Lower leg skin (tissue), 3 donors: ENCODE data around the gene SCYL1.

ENCODE experiments used
- POLR2A ChIP-seq, 2 donors: fragments of 450-650 bp; IDR thresholded peaks; one replicate each; pipeline ENCODE4 v1.6.1; 2016 to 2017; ENCODE audit warnings: antibody characterized with exemption in 2 of 2, mild to moderate bottlenecking in 1 of 2, moderate library complexity in 1 of 2
- TF ChIP-seq, protein P1 (sequence below), 3 donors: fragments of 450-650 bp; IDR thresholded peaks; one replicate each; pipeline ENCODE4 v1.5.1; 2016; ENCODE audit warnings: antibody characterized with exemption in 3 of 3, mild to moderate bottlenecking in 3 of 3, moderate library complexity in 2 of 3

DNA sequence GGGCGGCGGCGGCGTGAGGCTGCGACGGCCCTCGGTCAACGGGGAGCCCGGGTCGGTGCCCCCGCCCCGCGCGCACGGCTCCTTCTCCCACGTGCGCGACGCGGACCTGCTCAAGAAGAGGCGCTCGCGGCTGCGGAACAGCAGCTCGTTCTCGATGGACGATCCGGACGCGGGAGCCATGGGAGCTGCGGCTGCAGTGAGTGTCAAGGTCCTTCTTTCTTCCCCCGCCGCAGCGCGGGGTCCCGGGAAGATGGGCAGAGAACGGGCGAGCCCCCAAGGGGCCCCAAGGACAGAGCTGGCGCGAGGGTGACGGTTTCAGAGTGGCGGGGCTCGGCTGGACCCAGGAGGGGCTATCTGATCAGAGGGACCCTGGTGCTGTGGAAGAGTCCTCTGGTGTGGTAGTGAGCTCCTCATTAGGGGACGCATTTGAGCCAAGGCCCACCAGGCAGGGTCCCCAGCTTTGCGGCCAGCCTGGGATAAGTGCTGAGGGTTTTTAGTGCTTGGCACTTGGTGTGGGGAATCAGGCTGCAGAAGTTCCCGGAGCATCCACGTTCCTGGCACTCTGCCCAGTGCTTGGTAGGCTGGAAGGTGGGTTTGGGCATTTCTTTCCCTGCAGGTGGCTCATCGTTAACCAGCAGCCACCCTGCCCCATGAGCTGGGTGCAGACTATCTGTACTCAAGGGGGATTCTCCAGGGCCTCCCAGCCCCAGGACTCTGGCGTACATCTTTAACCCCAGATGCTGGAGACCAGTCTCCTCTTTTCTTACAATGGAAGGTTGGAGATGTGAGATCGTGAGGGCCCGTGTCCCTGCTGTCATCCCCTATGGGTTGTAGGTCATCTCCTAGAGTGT, 60.7 kb downstream of the SCYL1 start:
- TF ChIP-seq POLR2A (IDR thresholded peaks at IDR 0.05) = no peak
- TF ChIP-seq, protein P1, sequence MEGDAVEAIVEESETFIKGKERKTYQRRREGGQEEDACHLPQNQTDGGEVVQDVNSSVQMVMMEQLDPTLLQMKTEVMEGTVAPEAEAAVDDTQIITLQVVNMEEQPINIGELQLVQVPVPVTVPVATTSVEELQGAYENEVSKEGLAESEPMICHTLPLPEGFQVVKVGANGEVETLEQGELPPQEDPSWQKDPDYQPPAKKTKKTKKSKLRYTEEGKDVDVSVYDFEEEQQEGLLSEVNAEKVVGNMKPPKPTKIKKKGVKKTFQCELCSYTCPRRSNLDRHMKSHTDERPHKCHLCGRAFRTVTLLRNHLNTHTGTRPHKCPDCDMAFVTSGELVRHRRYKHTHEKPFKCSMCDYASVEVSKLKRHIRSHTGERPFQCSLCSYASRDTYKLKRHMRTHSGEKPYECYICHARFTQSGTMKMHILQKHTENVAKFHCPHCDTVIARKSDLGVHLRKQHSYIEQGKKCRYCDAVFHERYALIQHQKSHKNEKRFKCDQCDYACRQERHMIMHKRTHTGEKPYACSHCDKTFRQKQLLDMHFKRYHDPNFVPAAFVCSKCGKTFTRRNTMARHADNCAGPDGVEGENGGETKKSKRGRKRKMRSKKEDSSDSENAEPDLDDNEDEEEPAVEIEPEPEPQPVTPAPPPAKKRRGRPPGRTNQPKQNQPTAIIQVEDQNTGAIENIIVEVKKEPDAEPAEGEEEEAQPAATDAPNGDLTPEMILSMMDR (IDR thresholded peaks at IDR 0.05) = no peak
